Colonic mucosa (tissue), 4 donors: Measurements from ENCODE around the gene PKNOX2. TPM values are rescaled to one million over a fixed set of nuclear protein-coding genes. Genes with fewer than 3 reads are reported as not detected.

ENCODE experiments used
- DNase-seq: peaks from one replicate; pipeline ENCODE4 v3.0.0-alpha.2; 2020
- H3K27ac ChIP-seq: fragments of 200-600 bp; one replicate; pipeline ENCODE4 v1.8.0; 2021
- H3K27me3 ChIP-seq: fragments of 200-600 bp; one replicate; pipeline ENCODE4 v1.8.0; 2021
- H3K36me3 ChIP-seq: fragments of 200-600 bp; one replicate; pipeline ENCODE4 v1.8.0; 2021
- H3K4me1 ChIP-seq: fragments of 200-600 bp; one replicate; pipeline ENCODE4 v1.8.0; 2021; ENCODE audit warnings: mild to moderate bottlenecking
- H3K4me3 ChIP-seq: fragments of 200-600 bp; one replicate; pipeline ENCODE4 v1.8.0; 2021
- H3K9ac ChIP-seq, 2 donors: one replicate each; pipeline ENCODE4 v1.7.0; 2013; ENCODE audit warnings: control low read depth in 2 of 2, low read depth in 2 of 2, low read length in 2 of 2
- H3K9me3 ChIP-seq: fragments of 200-600 bp; one replicate; pipeline ENCODE4 v1.8.0; 2021
- intact Hi-C: fragments of 100-400 bp; cut with DNase I; formaldehyde crosslinking; loops from one replicate; pipeline ENCODE4 v1.14.1; 2022
- total RNA-seq, 2 donors: library from RNA; stranded (reverse); fragmentation: NEBNext Ultra II Directional in 1 of 2; extraction: Animal tissue kit (Norgen Biotek cat#: 25700) in 1 of 2; gene quantifications; one replicate each; pipeline ENCODE4 v1.2.1, GENCODE V29; 2021
- TF ChIP-seq, protein P1 (sequence below): fragments of 200-600 bp; IDR thresholded peaks from one replicate; pipeline ENCODE4 v1.8.0; 2022; ENCODE audit warnings: antibody characterized with exemption, mild to moderate bottlenecking
- donor health status: healthy.
- donor health status: DM: no; HTN: no; CAD: no.
- donor health status: DM: no; HTN: no; CAD: no.

The PKNOX2 gene
- total RNA-seq, 2 donors from 2014 or later = 0.52 to 1.3 TPM

- H3K27me3 ChIP-seq = peaks cover 29% of the 10 kb centered on the region
- intact Hi-C loops = no loop called here
- H3K36me3 ChIP-seq = no peaks in the 10 kb centered on the region
- no peaks in the 10 kb centered on the region for H3K4me1 ChIP-seq
- DNase-seq = no peak
- TF ChIP-seq, protein P1, sequence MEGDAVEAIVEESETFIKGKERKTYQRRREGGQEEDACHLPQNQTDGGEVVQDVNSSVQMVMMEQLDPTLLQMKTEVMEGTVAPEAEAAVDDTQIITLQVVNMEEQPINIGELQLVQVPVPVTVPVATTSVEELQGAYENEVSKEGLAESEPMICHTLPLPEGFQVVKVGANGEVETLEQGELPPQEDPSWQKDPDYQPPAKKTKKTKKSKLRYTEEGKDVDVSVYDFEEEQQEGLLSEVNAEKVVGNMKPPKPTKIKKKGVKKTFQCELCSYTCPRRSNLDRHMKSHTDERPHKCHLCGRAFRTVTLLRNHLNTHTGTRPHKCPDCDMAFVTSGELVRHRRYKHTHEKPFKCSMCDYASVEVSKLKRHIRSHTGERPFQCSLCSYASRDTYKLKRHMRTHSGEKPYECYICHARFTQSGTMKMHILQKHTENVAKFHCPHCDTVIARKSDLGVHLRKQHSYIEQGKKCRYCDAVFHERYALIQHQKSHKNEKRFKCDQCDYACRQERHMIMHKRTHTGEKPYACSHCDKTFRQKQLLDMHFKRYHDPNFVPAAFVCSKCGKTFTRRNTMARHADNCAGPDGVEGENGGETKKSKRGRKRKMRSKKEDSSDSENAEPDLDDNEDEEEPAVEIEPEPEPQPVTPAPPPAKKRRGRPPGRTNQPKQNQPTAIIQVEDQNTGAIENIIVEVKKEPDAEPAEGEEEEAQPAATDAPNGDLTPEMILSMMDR = no peak
- H3K9ac ChIP-seq = peak overlapping the region in 1 of 2 donors; percentile 14
- no peak overlapping the region for H3K4me3 ChIP-seq
- no peak overlapping the region for H3K27ac ChIP-seq
- H3K9me3 ChIP-seq = no peaks in the 10 kb centered on the region
These were observed 5.5 kb downstream of the PKNOX2 start for GRCh38 chr11:125170001-125170509.

GRCh38 chr11:125170510-125171031 lies 6.0 kb downstream of the PKNOX2 start:
- TF ChIP-seq, protein P1 = no peak
- Histone ChIP-seq H3K4me1 (no peaks in the 10 kb centered on the region), H3K9ac (no peak overlapping the region), H3K36me3 (no peaks in the 10 kb centered on the region), H3K9me3 (no peaks in the 10 kb centered on the region), H3K27me3 (peaks cover 24% of the 10 kb centered on the region), H3K27ac (no peak overlapping the region), H3K4me3 (no peak overlapping the region)
- intact Hi-C loops = no loop called here
- no peak for DNase-seq

- no peaks in the 10 kb centered on the region for H3K9me3 ChIP-seq
- TF ChIP-seq, protein P1 = no peak
- no peaks in the 10 kb centered on the region for H3K36me3 ChIP-seq
- no peak for DNase-seq
- no peak overlapping the region for H3K4me3 ChIP-seq
- intact Hi-C loops = no loop called here
- H3K4me1 ChIP-seq = no peaks in the 10 kb centered on the region
- no peak overlapping the region for H3K9ac ChIP-seq
- no peak overlapping the region for H3K27ac ChIP-seq
- H3K27me3 ChIP-seq = peaks cover 10% of the 10 kb centered on the region
These were observed 7.4 kb downstream of the PKNOX2 start for GRCh38 chr11:125171974-125172373.

GRCh38 chr11:125173027-125173426 lies 8.5 kb downstream of the PKNOX2 start:
- TF ChIP-seq, protein P1 = no peak
- H3K9ac ChIP-seq = no peak overlapping the region

DNA sequence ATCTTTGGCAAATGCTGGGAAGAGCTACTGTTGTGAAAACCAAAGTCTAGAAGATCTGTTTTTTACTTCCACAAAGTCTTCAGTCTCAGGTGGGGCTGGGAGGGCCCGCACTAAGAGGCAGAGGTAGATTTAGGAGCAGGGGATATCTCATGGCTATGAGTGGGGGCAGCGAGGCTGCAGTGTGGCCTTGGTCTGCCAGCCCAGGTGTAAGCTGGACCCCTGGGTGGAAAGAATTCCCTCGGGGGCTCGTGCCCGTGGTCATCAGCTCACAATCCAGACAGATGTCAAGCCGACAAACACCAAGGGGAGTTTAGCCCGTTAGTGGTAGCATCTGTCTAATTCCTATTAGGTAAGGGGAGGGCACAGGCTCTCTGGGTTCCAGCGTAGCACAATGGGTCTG lies 9.0 kb downstream of the PKNOX2 start:
- DNase-seq = no peak
- Histone ChIP-seq H3K36me3 (no peaks in the 10 kb centered on the region), H3K27ac (no peak overlapping the region), H3K4me3 (no peak overlapping the region), H3K9me3 (no peaks in the 10 kb centered on the region), H3K4me1 (no peaks in the 10 kb centered on the region), H3K27me3 (no peaks in the 10 kb centered on the region), H3K9ac (no peak overlapping the region)
- TF ChIP-seq, protein P1 = no peak
- intact Hi-C loops = no loop called here

More at GRCh38 chr11:125173027-125173426, 8.5 kb downstream of the PKNOX2 start:
- Histone ChIP-seq H3K27ac (no peak overlapping the region), H3K36me3 (no peaks in the 10 kb centered on the region), H3K4me3 (no peak overlapping the region), H3K27me3 (no peaks in the 10 kb centered on the region), H3K9me3 (no peaks in the 10 kb centered on the region), H3K4me1 (no peaks in the 10 kb centered on the region)
- no peak for DNase-seq
- intact Hi-C loops = no loop called here
